Neural crest cell (in vitro differentiated cells): ENCODE measurements around the gene SLC2A4RG. TPM values are rescaled to one million over a fixed set of nuclear protein-coding genes. Genes with fewer than 3 reads are reported as not detected.

Source experiments
- DNase-seq: peaks from one replicate; pipeline ENCODE4 v3.0.0; 2021; ENCODE audit warnings: low read depth, mixed read lengths, low spot score
- H3K27ac Mint-ChIP-seq: one replicate; pipeline ENCODE4 v1.8.0; 2021; ENCODE audit warnings: mild to moderate bottlenecking, mixed read lengths; ENCODE audit not compliant: unreplicated experiment
- H3K27me3 Mint-ChIP-seq: 2 replicates; pipeline ENCODE4 v1.8.0; 2021; ENCODE audit warnings: low read depth, mild to moderate bottlenecking, mixed read lengths
- H3K36me3 Mint-ChIP-seq: 2 replicates; pipeline ENCODE4 v1.8.0; 2021; ENCODE audit warnings: low read depth, mild to moderate bottlenecking, mixed read lengths
- H3K4me1 Mint-ChIP-seq: 2 replicates; pipeline ENCODE4 v1.8.0; 2021; ENCODE audit warnings: mixed read lengths
- H3K4me3 Mint-ChIP-seq: one replicate; pipeline ENCODE4 v1.8.0; 2021; ENCODE audit warnings: mild to moderate bottlenecking, mixed read lengths
- H3K9me3 Mint-ChIP-seq: 2 replicates; pipeline ENCODE4 v1.8.0; 2021; ENCODE audit warnings: mixed read lengths
- CTCF ChIP-seq: fragments of 200-600 bp; sonication (generic); conservative IDR thresholded peaks from 2 replicates; pipeline ENCODE4 v1.5.0; 2021; ENCODE audit warnings: antibody characterized with exemption, mild to moderate bottlenecking
- total RNA-seq: library from RNA; stranded (reverse); gene quantifications from 2 replicates; pipeline ENCODE4 v1.2.1, GENCODE V29; 2021

SLC2A4RG gene
- total RNA-seq, 1 donor from 2014 or later = 79.1 TPM

GRCh38 chr20:63766695-63767426 lies 27.3 kb downstream of the SLC2A4RG start:
- no peak for TF ChIP-seq CTCF
- Mint-ChIP-seq H3K27ac (no peak overlapping the region), H3K27me3 (no peaks in the 10 kb centered on the region), H3K9me3 (no peaks in the 10 kb centered on the region), H3K4me1 (no peaks in the 10 kb centered on the region), H3K4me3 (no peak overlapping the region), H3K36me3 (peaks cover 3% of the 10 kb centered on the region)
- DNase-seq = no peak

GRCh38 chr20:63767456-63767855 lies 27.9 kb downstream of the SLC2A4RG start:
- H3K27me3 Mint-ChIP-seq = no peaks in the 10 kb centered on the region
- no peak overlapping the region for H3K4me3 Mint-ChIP-seq
- H3K36me3 Mint-ChIP-seq = peaks cover 3% of the 10 kb centered on the region
- TF ChIP-seq CTCF = no peak
- no peaks in the 10 kb centered on the region for H3K4me1 Mint-ChIP-seq
- H3K9me3 Mint-ChIP-seq = no peaks in the 10 kb centered on the region
- no peak for DNase-seq
- H3K27ac Mint-ChIP-seq = no peak overlapping the region

GRCh38 chr20:63767886-63768285 lies 28.3 kb downstream of the SLC2A4RG start:
- peaks cover 3% of the 10 kb centered on the region for H3K36me3 Mint-ChIP-seq
- H3K27ac Mint-ChIP-seq = no peak overlapping the region
- no peak overlapping the region for H3K4me3 Mint-ChIP-seq
- no peak for DNase-seq
- no peak for TF ChIP-seq CTCF
- no peaks in the 10 kb centered on the region for H3K9me3 Mint-ChIP-seq
- H3K27me3 Mint-ChIP-seq = no peaks in the 10 kb centered on the region
- H3K4me1 Mint-ChIP-seq = no peaks in the 10 kb centered on the region

- no peak overlapping the region for H3K27ac Mint-ChIP-seq
- H3K36me3 Mint-ChIP-seq = no peaks in the 10 kb centered on the region
- TF ChIP-seq CTCF = no peak
- no peaks in the 10 kb centered on the region for H3K27me3 Mint-ChIP-seq
- no peaks in the 10 kb centered on the region for H3K9me3 Mint-ChIP-seq
- H3K4me3 Mint-ChIP-seq = no peak overlapping the region
- DNase-seq = no peak
- H3K4me1 Mint-ChIP-seq = no peaks in the 10 kb centered on the region
Observed at GRCh38 chr20:63768591-63769515, 29.3 kb downstream of the SLC2A4RG start.

- no peak overlapping the region for H3K27ac Mint-ChIP-seq
- H3K27me3 Mint-ChIP-seq = no peaks in the 10 kb centered on the region
- no peaks in the 10 kb centered on the region for H3K36me3 Mint-ChIP-seq
- peaks cover 6% of the 10 kb centered on the region for H3K4me1 Mint-ChIP-seq
- TF ChIP-seq CTCF = no peak
- no peaks in the 10 kb centered on the region for H3K9me3 Mint-ChIP-seq
- DNase-seq = no peak
- no peak overlapping the region for H3K4me3 Mint-ChIP-seq
Observed at GRCh38 chr20:63769891-63770474, 30.4 kb downstream of the SLC2A4RG start.
